GM18511 (cell line): Measurements from ENCODE around the gene GRIN3B.

Source experiments
- ATAC-seq: cut with Tn5 transposase; IDR thresholded peaks from one replicate; pipeline ENCODE4 v1.9.1; 2021; ENCODE audit warnings: mild to moderate bottlenecking, moderate library complexity; ENCODE audit not compliant: unreplicated experiment

The GRIN3B gene

DNA sequence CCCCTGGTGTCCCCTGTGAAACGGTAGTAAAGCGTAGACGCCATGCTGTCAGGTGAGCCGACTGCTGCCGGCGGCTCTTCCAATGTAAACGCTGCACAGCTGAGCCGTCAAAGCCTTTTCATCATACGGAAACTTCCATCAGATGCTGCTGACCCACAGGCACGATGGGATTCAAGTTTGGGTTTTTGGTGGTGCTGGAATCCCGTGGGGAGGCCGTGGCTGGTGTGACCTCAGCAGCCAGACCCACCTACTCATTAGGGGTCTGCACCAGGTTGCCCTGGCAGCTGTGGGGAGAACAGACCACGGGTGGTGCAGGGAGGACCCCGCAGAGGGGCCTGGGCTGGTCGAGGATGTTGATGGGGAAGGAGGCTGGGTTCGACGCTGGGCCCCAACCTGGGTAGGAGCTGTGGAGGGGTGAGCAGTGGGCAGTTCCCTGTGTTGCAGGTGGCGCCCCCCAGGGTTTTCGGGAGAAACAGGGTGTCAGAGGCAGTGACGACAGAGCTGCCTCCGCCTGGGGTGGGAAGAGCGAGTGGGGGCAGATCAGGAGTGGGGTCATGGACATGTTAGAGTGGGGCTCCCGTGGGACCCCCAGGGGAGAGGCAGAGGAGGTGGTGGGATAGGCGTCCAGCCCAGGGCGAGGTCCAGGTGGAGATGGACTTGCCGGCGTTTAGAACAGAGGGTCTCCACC lies 6.6 kb downstream of the GRIN3B start:
- ATAC-seq = no peak

DNA sequence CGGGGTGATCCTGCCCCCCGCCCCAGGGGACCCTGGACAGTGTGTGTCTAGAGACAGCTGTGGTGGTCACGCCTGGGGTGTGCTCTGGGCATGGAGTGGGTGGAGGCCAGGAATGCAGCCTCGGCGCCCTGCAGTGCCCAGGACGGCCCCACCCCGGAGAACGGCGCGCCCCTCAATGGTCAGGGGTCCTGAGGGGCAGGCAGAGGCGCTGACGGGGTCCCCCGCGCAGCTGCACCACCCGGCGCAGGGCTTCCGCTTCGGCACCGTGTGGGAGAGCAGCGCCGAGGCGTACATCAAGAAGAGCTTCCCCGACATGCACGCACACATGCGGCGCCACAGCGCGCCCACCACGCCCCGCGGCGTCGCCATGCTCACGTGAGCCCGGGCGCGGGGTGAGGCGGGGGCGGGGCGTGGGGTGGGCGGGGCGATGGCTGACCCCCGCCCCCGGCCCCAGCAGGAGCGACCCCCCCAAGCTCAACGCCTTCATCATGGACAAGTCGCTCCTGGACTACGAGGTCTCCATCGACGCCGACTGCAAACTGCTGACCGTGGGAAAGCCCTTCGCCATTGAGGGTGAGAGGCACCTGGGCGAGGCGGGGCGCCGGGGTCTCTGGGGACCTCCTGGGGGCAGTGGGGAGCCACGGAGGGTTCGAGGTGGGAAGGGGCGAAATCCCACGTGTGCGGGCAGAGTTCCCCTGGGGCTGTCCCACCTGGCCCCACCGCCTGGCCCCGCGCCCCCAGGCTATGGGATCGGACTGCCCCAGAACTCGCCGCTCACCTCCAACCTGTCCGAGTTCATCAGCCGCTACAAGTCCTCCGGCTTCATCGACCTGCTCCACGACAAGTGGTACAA lies 7.4 kb downstream of the GRIN3B start:
- no peak for ATAC-seq

DNA sequence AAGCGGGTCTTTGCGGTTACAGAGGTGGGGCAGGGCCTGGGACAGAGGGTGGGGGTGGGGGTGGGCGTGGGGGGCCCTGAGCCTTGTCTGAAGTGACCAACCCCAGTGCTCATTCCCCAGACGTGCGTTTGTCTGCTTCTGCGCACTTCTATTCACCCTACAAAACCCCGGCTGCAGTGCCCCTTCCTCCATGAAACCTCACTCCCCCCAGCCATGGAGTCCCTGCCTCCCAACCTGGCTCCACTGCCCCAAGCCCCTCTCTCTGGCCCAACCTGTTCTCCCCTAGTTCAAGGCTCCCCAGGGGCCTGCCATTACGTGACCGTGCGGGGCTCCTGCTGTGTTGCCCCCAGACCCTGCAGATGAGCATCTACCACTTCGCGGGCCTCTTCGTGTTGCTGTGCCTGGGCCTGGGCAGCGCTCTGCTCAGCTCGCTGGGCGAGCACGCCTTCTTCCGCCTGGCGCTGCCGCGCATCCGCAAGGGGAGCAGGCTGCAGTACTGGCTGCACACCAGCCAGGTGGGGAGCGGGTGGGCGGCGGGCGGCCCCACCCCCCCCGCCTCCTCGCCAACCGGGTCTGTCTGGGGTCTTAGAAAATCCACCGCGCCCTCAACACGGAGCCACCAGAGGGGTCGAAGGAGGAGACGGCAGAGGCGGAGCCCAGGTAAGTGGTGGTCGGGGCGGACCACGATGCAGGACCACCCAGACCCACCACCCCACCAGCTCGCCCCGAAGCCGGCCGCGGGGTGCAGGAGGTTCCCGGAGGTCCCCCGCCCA lies 8.2 kb downstream of the GRIN3B start:
- ATAC-seq = no peak

DNA sequence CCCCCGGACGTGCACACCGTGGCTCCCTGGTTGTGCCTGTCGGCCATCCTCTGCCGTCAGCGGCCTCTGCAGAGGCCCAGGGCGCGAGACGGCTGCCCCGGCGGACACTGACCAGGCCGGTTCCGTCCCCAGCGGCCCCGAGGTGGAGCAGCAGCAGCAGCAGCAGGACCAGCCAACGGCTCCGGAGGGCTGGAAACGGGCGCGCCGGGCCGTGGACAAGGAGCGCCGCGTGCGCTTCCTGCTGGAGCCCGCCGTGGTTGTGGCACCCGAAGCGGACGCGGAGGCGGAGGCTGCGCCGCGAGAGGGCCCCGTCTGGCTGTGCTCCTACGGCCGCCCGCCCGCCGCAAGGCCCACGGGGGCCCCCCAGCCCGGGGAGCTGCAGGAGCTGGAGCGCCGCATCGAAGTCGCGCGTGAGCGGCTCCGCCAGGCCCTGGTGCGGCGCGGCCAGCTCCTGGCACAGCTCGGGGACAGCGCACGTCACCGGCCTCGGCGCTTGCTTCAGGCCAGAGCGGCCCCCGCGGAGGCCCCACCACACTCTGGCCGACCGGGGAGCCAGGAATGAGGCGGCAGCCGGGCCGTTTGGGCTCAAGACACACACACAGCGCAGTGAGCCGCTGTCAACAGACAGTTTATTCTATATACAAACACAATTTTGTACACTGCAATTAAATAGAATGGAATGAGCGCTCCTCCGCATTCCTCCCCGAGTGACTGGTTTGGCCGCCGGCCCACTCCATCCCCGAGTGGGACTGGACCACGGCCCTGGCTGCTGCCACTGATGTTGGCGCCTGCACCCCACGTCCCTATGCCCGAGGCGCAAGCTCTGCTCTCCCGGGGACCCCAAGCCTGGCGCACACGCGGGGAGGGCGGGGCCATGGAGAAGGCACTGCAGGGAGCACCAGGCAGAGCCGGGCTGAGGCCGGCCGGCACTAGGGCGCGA lies 9.1 kb downstream of the GRIN3B start:
- ATAC-seq = no peak

DNA sequence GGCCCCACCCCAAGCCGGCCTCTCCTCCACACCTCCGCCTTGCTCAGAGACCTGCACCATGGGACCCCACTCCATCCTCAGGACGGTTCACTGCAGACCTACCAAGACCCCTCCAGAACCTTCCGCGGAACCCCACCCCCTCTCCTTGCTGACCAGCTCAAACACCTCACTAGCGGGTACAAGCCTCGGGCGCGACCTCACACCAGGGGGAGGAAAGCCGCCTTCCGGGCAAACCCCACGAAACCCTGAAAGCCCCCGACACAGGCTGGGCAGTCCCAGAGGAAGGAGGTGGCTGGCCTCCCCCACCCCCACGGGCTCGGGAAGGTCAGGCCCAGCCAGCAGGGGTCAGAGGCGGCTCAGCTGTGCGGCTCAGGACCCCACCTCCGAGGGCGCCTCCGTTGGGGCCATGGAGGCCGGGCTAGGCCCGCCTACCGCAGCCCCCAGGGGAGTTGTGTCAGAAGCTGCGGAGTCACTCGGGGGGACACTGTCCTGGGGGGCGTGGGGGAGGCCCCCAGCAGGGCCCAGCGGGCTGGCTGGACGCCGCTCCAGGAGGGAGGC lies 9.8 kb downstream of the GRIN3B start:
- ATAC-seq = no peak

DNA sequence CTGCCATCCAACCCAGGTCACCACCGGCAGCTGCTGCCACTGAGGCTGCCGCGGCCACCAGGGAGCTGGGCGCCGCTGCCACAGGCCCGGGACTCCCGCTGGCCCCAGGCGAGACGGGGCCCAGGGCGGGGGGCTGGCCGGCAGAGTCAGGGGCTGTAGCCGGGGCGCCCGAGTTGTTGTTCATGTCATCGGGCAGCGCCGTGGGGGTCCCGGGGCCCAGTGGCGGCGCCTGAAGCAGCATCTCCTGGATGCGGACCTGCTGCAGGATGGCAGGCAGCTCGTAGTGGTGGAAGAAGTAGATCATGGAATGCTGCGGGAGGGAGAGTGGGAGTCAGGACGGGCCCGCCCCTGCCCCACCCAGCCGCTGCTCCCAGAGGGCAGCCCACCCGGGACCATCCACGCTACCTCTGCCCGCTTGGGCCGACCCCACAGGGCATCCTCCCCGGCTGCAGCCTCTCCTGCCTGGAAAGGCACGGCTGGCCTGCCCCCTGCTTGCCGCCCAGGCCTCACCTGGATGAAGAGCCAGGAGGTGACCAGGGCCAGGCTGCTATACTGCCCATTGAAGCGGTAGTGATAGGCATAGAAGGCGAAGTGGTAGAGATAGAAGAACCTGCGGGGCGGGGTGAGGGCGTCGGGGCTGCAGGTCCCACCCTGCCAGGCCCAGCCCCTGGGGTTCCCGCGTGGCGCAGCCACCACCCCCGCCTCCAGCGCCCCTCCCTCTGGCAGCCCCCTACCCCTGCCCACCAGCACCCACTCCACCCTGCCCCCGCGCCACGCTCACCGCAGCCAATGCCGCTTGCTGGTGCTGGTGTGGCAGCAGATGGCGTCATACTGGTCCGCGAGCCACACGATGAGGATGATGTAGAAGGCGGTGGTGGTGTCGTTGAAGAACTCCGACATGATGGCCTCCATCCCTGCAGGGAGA lies 10.6 kb downstream of the GRIN3B start:
- ATAC-seq = no peak

DNA sequence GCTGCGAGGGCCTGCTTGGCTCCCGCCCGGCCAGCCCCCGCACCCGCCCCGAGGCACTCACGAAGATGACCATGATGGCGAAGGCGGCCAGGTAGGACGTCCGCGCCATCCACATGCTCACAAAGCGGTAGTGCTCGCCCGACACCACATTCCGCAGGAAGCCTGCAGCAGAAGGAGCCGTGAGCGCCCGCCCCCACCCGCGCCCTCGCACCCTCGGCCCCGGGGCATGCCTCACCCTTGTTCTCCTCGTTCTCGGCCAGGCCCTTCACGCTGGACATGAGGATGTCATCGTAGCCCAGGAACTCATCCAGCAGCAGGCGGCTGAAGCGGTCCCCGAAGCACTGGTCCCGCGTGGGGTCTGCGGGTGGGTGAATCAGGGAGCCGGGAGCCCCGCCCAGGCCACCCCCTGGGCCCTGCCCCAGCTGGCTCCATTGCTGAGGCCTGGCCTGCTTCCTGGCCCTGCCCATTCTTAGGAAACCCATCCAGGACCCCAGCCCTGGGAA lies 11.7 kb downstream of the GRIN3B start:
- no peak for ATAC-seq

DNA sequence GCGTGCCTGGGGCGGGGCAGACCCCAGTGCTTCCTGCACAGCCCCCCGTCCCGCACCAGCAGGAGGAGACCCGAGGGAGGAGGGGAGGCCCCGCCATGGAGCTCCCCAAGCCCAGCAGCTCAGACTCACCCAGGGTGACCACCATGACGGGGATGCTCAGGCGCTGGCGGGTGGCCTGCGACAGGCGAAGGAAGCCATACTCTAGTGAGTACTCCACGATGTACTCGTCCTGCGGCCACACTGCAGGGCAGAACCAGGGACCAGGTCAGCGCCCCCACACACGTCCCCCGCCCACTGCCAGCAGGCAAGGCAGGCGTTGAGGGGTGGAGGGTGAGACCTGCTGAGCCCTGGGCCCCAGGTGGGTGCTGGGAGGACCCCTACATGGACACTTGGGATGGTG lies 12.1 kb downstream of the GRIN3B start:
- ATAC-seq = no peak

DNA sequence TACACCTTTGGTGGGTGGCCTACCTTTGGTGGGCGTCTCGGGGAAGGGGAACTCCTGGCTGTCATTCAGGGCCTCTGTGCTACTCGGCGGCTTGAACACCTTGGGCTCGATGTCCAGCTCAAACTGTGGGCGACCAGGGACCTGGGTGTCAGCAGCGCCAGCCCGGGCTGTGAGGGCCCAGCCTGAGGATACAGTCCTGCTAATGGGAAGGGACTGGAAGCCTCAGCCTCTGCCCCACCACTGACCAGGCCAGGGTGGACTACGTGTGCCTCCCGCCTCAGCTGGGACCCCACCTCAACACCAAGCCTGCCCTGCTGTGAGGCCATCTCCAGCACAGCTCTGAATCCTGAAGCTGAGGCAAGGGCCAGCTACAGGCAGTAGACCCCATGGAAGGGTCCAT lies 13.0 kb downstream of the GRIN3B start:
- ATAC-seq = no peak

DNA sequence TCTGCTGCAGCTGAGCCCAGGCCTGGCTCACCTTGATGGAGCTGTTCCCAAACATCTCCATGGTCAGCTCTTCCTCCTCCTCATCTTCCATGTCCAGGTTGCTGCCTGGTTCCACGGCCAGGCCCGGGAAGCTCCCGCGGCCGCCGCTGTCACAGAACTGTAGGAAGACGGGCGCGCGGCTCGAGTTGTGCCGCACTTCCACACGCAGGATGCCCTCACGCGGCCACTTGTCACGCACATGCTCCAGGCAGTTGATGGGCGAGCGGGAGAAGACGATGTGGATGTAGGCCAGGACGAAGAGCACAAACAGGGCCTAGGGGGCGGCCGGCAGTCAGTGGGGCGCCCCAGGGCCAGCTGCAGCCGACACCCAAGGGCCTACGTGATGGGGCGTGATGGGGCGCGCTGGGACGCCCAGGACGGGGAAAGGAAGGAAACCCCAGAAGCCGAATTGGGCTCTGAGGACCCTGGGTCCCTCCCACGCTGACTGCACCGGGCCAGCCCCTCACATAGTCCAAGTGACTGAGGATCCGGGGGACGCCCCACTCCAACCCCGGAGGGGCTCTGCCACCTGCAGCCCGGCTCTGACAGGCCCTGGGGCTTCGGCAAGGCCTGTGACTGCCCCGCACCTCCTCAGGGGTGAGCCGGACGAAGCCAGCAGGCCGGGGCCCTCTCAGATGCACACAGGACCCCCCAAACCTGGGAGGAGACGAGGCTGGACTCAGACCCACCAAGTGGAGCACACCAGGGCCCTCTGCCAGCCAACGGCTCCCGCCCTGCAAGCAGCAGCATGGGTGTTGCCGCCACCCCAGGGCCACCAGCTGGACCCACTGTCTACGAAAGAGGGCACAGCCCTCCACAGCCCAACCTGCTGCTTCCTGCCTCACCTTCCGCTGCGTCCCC lies 14.2 kb downstream of the GRIN3B start:
- ATAC-seq = no peak

DNA sequence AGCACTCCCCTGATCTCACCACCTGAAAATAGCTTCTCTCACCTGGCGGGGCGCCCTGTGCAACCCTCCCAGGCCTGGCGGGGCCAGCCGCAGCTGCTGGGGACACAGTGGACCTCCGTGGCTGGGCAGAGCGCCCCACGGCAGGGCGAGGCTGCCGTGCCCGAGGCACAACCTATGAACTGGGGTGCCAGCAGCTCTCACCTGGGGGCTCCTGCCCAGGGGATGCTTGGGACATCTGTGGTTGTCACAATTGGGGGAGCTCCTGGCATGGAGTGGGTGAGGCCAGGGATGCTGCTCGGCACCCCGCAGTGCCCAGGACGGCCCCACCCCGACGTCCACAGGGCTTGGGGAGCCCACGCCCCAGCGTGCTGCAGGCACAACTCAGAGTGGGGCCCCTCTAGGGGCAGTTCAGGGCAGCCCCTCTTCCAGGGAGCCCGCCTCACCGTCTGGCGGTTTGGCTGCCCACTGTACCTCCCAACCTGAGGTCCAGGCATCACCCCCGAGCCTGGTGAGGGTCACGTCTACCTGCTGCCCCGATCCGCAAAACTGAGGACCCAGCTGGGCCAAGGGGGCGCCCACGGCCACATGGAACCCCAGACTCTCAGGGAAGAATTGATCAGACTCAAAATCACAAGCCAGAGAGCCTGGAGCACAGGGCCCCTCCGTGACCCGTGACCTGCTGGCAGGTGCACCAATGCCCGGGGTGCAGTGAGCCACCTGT lies 15.0 kb downstream of the GRIN3B start:
- no peak for ATAC-seq

DNA sequence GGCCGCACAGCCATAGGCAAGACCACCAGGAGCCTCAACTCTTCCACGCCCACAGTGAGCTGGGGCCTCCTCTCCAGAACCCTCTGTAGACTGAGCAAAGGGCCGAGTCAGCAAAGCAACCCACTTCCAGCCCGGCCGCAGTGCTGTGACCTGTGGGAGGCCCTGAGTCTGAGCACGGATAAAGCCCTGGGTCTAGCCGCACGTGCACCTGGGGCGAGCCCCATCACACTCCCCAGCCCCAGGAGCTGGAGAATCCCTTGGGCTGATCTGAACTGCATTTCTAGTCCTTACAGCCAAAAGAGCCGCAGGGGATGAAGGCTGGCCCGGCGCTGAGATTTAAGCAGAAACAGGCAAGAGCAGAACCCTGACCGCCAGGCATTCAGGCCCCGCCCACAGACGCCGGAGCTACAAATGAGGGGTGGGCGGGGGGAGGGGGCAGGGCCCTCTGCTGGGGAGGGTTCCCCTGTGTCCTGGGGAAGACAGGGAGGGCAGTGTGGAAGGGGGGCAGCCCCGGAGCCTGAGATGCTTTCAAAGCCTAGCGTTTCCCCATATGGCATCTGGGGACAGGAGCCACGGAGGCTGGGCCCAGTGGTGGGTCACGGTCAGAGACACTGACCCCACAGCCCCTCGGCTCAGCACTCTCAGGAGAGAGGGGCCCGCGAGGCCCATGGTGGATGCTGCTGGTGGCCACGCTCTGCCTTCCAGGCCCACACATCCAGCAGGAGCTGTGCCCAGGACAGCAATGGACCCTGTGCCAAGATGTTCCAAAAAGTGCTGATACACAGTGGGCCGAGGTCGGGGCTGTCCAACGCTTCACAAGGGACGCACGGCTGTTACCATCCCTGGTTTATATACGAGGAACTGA lies 15.8 kb downstream of the GRIN3B start:
- no peak for ATAC-seq

DNA sequence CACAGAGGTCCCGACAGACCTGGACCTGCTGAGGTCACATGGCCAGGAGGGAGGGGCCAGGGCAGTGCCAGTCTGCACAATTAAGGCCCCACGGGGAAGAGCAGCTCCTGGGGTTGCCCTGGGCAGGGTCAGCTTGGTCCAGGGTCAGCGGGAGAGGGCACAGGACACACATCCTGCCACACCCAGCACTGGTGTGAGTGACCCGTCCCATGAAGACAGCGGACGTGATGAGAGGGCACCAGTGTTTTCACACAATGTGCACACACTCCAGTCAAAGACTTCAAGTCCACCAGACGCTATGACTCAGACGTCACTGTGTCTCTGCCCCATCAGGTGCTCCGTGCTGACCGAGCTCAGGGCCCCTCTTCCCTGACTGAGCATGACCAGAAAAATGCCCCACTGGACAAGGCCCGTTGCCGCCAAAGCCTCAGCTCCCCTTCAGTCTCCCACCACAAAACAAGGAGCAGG lies 16.5 kb downstream of the GRIN3B start:
- ATAC-seq = no peak

DNA sequence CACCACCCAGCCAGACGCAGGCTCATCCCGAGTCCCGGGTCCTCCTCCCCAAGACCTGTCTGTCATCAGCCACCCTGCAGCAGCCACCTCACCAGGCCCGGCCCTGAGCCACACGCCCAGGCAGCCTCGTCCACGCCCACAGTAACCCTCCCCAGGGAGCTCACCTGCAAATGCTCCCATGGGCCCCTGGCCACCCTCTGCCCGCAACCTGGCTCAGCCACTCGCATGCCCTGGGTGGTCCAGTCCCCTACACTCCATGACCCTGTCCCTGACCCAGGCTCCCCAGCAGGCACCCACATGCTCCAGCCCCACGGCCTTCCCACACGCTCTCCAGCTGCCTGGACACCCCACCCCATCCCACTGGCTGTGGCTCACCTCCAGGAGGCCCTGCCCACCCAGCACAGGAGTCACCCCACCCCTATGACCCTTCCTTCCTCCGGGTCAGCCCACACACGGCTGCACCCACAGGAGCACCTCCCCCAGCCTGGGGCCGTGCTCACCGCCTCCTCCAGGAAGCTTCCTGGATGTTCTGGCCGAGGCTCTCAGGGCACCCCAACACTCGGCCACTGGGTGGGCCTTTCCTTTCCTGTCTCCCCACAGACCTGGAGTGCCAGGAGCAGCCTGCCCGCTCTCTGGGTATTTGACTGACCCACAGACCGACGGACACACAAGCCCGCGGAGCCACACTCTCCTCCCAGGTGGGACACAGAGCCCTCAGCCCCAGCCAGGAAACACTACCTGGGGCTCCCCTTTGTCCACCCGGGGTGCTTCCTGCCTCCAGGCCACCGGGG lies 17.1 kb downstream of the GRIN3B start:
- ATAC-seq = no peak

DNA sequence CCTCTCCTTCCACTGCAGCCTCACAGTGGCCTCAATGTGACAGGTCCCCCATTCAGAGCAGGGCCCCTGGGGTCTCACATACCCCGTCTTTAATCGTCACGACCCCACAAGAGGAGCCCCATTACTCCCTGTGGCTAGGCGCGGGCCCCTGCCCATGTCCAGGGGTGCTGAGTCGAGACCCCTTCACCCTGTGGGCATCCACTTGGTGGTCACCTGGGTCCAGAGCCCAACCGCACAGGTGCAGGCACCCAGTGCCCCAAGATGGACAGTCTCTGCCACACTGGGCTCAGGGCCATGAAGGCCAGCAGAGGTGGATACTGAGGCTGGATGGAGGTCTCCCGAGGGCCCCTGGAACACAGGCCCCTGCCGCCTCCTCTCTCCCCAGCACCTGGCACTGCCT lies 17.7 kb downstream of the GRIN3B start:
- no peak for ATAC-seq
